ENCODE measurements around the gene IMPG1. TPM values are rescaled to one million over a fixed set of nuclear protein-coding genes. Genes with fewer than 3 reads are reported as not detected.
A peak's percentile ranks its signal among the peaks of the same experiment; 100 is the strongest.

IMPG1 gene
- total RNA-seq, 1 experiment from 2014 or later = not detected

DNA sequence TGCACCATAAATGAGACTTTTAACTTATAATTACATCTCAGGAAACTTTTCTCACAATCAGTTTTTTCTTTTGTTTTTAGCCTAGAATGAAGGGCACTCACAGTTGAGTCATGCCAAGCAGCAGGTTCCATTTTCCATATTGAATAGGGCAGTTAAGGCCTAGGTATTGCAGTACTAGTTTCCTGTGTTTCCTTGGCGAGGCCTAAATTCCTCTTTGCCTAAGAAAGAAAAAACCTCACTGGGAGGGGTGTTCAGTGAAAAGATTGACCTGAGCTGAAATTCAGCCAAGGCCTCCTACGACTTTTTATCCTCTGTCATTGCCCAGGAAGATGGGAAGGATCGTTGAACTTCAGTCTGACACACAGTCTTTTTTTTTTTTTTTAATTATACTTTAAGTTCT, 85.5 kb downstream of the IMPG1 start:
- H4K8ac ChIP-seq (replicated peaks; ENCODE audit: insufficient read length, low read depth, low read length) = no peak overlapping the region
- no peak overlapping the region for H2BK20ac ChIP-seq (ENCODE audit: low read depth, low read length, poor library complexity, severe bottlenecking)
- H3K4ac ChIP-seq (ENCODE audit: low read depth, low read length) = no peak overlapping the region
- H2BK120ac ChIP-seq (ENCODE audit: low read depth, low read length, poor library complexity, severe bottlenecking) = no peak overlapping the region
- H3K9me3 ChIP-seq (ENCODE audit: control insufficient read depth, low read depth, low read length) = no peaks in the 10 kb centered on the region
- H3K79me2 ChIP-seq (ENCODE audit: insufficient read depth, low read length) = no peaks in the 10 kb centered on the region
- peak; percentile 27 for DNase-seq
- H3K9me3 Mint-ChIP-seq = peaks cover 2 to 3% of the 10 kb centered on the region in 2 experiments; a peak in 1 of 5 replicates
- no peaks in the 10 kb centered on the region for H3K23me2 ChIP-seq (ENCODE audit: insufficient read length, low read depth, low read length, poor library complexity, severe bottlenecking)
- H4K20me1 ChIP-seq (ENCODE audit: control insufficient read depth, insufficient read depth, insufficient read length) = no peaks in the 10 kb centered on the region
- H4K91ac ChIP-seq (ENCODE audit: insufficient read length, low read depth, low read length) = no peak overlapping the region
- no peak overlapping the region for H3K56ac ChIP-seq (ENCODE audit: insufficient read length, low read depth, low read length)
- no peak overlapping the region for H3K18ac ChIP-seq (ENCODE audit: insufficient read length, low read depth, low read length)
- H3K4me1 ChIP-seq (ENCODE audit: insufficient read depth, low read length) = no peaks in the 10 kb centered on the region; the same call in 1 of the 2 replicates
- H4K5ac ChIP-seq (ENCODE audit: insufficient read length, low read depth, low read length) = no peak overlapping the region
- no peak overlapping the region for H3K14ac ChIP-seq (ENCODE audit: insufficient read depth, low read length)
- H3K9ac ChIP-seq (ENCODE audit: extremely low read depth, insufficient read length, low read length) = no peak overlapping the region
- no peaks in the 10 kb centered on the region for H3K79me1 ChIP-seq (ENCODE audit: insufficient read depth, low read depth, low read length, poor library complexity, severe bottlenecking)
- no peak overlapping the region for H3K27ac ChIP-seq (ENCODE audit: insufficient read length, low read depth, low read length)
- no peak overlapping the region for H2BK15ac ChIP-seq (ENCODE audit: low read depth, low read length)
- no peak overlapping the region for H2BK12ac ChIP-seq (ENCODE audit: insufficient read length, low read depth, low read length)
- no peak overlapping the region for H2AK5ac ChIP-seq (ENCODE audit: insufficient read length, low read length)
- no peak overlapping the region for H3K4me2 ChIP-seq (ENCODE audit: insufficient read depth, insufficient read length, low read length)
- H3K27me3 Mint-ChIP-seq (ENCODE audit: low read depth) = peaks cover 3% of the 10 kb centered on the region; the same call in 1 of the 2 replicates
- no peak overlapping the region for H2AFZ ChIP-seq (ENCODE audit: low read length)
- H3K36me3 Mint-ChIP-seq (ENCODE audit: insufficient read depth in 1 of 3, low read depth in 3 of 3) = peaks cover 0 to 3% (median 0%) of the 10 kb centered on the region in 3 experiments; a peak in 1 of 7 replicates
- no peak overlapping the region for H3K23ac ChIP-seq (ENCODE audit: insufficient read length, low read depth, low read length)
- no peak overlapping the region for H3K4me3 Mint-ChIP-seq
- no CpG with 5 or more reads among the region's 3 CpGs for WGBS (ENCODE audit: extremely low coverage, insufficient read length, low lambda C conversion rate)
- H3K4me1 Mint-ChIP-seq = peaks cover 30% of the 10 kb centered on the region in 2 experiments
- H3T11ph ChIP-seq (ENCODE audit: low read length) = no peak overlapping the region
- H3K27ac Mint-ChIP-seq = peak overlapping the region in 2 of 3 experiments; percentile 78 to 84; a peak in 4 of 7 replicates
- TF ChIP-seq, protein P1, sequence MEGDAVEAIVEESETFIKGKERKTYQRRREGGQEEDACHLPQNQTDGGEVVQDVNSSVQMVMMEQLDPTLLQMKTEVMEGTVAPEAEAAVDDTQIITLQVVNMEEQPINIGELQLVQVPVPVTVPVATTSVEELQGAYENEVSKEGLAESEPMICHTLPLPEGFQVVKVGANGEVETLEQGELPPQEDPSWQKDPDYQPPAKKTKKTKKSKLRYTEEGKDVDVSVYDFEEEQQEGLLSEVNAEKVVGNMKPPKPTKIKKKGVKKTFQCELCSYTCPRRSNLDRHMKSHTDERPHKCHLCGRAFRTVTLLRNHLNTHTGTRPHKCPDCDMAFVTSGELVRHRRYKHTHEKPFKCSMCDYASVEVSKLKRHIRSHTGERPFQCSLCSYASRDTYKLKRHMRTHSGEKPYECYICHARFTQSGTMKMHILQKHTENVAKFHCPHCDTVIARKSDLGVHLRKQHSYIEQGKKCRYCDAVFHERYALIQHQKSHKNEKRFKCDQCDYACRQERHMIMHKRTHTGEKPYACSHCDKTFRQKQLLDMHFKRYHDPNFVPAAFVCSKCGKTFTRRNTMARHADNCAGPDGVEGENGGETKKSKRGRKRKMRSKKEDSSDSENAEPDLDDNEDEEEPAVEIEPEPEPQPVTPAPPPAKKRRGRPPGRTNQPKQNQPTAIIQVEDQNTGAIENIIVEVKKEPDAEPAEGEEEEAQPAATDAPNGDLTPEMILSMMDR (conservative IDR thresholded peaks at IDR 0.05) = no peak
- no peak overlapping the region for H2BK5ac ChIP-seq (ENCODE audit: insufficient read length, low read length)
- H3K27me3 ChIP-seq (ENCODE audit: insufficient read depth, low read length) = no peaks in the 10 kb centered on the region
